NCI-H2196 (cell line): ENCODE results near the gene TRIM61.
"Not testable (repeated sequence)": the region's sequence is repeated elsewhere in the genome, so short reads cannot be mapped to it uniquely, and the experiment has no call there.

Source experiments
- DNase-seq: peaks from one replicate; lab custom pipeline; 2025; ENCODE audit not compliant: unreplicated experiment; lab: John Stamatoyannopoulos, UW

Gene TRIM61

GRCh38 chr4:164959421-164959820, 18.0 kb downstream of the TRIM61 start:
- not testable (repeated sequence) for DNase-seq

DNA sequence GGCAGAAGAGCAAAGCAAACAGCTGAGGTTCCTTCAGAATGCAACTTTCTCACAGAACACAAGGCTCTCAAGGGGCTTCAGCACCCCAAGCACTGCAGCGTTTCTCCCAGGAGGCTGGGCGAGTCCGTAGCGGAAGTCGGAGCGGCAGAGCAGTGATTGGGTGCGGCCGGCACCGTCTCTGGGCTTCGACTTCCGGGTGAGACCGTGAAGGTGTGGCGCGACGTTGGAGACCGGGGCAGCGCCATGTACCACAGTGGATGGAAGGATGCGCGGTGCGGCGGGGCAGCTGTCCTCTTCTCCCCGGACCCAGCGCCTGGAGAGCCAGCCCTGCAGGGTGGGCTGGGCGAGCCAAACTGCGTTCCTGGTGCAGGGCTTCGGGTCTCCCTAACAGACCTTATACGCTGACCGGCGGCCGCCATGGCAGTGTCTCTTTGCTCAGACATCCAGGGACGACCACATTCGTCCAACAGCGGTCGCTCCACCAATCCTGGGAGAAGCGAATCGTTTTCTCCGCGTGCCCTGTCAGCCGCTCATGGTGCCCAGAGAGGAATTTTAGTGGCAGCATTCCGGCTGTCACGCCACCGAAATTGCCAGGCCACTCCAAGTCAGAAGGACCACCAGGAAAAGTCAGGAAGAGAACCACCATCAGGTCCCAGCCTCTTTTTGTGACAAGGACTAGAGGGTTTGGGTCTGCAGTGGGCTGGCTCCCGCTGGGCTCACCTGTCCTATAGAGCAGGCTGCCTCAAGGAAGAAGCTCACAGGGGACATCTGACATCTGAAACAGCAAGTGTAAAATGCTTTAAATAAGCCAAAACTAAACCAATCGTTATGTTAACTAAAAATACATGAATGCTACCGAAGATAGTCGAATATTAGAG, 20.5 kb downstream of the TRIM61 start:
- no peak for DNase-seq

GRCh38 chr4:164955107-164955805, 22.2 kb downstream of the TRIM61 start:
- no peak for DNase-seq

GRCh38 chr4:164952551-164952950, 24.9 kb downstream of the TRIM61 start:
- no peak for DNase-seq

- DNase-seq: no peak
These were observed 27.9 kb downstream of the TRIM61 start for GRCh38 chr4:164949448-164950143.

- DNase-seq: no peak
These were observed 28.5 kb downstream of the TRIM61 start for GRCh38 chr4:164948975-164949374.

GRCh38 chr4:164948006-164948405, 29.5 kb downstream of the TRIM61 start:
- not testable (repeated sequence) for DNase-seq

GRCh38 chr4:164946810-164947209, 30.6 kb downstream of the TRIM61 start:
- DNase-seq: no peak

GRCh38 chr4:164945146-164945545, 32.3 kb downstream of the TRIM61 start:
- no peak for DNase-seq

DNA sequence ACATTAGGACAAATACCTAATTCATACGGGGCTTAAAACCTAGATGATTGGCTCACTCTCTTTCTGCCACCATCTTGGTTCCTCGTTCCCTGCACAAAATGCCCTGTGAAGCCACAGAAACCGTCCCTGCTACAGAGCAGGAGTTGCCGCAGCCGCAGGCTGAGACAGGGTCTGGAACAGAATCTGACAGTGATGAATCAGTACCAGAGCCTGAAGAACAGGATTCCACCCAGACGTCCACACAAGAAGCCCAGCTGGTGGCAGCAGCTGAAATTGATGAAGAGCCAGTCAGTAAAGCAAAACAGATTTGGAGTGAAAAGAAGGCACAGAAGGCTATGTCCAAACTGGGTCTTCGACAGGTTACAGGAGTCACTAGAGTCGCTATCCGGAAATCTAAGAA, 34.3 kb downstream of the TRIM61 start:
- DNase-seq: no peak

DNA sequence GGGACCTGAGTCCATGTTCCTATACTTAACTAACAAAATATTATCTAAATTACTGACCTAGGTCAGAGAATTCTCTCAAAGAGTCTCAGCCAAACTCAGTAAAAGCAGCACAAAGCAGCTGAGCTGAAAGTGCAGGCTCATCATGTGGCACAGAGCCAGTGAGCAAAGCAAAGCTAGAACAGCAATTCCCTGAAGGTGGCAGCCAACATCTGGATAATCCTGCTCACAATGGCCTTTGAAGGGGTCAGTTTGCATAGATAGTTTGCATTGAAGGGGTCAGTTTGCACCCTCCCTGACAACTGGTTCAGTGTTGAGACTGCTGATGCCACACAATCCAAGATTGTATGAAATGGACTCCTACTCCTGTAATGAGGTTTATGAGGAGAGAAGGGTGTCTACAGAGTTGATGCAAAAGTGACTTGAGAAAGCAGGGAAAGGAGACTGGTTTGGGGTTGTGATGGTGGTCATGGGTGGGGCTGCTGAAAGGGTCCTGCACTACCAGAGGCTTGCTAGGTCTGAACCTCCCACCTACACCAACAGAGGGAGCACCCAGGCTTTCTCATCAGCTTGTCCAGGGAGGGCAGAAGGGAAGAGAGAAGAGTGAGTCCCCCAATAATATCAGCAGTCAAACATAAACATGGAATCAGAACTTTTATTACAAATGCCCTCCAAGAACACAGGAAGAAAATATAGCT, 39.7 kb downstream of the TRIM61 start:
- DNase-seq: no peak

GRCh38 chr4:164935865-164936606, 41.4 kb downstream of the TRIM61 start:
- not testable (repeated sequence) for DNase-seq

DNA sequence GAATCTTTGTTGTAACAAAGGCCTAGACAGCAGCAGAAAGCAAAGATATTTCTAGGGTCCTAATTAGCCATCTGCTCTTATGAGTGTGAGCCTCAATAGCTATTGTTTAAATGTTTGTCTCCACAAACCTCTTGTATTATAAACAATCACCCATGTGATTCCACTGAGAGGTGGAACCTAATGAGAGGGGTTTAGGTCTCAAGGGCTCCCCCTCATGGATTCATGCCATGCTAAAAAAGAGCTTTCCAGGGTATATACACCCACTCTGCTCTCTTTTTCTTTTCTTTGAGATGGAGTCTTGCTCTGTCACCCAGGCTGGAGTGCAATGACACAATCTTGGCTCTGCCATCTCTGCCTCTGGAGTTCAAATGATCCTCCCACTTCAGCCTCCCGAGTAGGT, 42.1 kb downstream of the TRIM61 start:
- no peak for DNase-seq

GRCh38 chr4:164933244-164933643, 44.2 kb downstream of the TRIM61 start:
- DNase-seq: no peak

DNA sequence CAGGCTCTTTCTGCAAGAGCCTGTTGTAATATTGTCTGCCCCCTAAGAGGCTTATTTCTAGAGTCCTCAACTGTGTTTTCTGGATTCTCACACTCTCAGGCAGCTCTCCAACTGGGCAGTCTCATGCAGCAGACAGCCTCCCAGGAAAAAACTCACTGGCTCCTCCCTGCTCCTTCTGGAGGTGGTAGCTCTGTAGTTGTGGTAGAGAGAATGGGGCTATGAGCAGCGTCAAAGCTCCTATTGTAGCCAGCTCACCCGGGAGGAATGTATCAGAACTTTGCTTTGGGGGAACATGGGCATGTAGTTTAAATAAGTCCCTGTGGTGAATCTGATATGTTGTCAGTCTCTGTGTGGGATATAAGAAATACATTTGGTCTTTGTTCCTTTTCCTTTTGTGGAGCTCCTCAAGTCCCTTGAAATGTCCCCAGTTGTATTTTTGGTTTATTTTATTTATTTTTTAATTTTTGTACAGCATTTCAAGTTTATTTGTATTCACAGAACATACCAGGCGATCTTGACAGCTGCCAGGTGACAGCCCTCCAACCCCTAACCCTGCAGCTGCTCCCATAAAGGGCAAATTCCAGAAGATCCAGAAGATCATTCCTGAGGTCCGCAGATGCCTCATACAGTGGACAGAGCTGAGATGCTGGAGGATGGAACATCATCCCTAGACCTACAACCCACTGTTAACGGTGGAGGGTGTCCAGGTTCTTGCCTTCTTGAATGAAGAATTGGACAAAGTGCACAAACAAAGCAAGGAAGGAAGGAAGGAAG, 45.7 kb downstream of the TRIM61 start:
- DNase-seq: no peak

DNA sequence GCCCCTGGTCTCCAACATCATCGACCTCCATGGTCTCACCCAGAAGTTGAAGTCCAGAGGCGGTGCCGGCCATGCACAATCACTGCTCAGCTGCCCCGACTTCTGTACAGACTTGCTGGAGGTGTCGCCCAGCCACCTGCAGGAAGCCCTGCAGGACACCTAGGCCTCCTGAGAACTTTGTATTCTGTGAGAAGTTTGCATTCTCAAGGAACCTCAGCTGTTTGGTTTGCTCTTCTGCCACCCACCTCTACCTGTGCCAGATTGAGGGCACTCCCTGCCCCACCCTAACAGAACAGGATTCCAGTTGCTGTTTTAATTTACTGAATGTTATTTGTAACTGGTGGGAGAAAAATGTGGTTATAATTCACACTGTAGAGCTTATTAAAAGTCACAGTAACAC, 46.8 kb downstream of the TRIM61 start:
- no peak for DNase-seq

DNA sequence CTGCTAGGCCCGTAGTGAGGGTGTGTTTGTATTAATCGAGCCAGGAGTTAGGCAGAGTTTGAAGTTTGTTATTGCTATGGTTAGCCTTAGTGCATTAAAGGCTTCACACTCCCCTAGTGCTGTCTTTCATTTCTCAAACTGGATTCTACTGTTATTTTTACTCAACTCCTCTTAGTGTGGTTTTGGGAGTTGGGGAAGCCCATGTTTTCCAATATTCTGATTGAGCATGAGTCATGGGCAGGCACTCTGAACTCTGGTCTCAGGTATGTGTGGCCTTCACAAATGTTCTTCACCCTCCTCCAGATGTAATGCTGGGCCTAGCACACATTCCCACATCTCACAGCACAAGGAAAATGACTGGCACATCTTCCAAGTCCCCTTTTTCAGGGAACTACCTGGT, 50.4 kb downstream of the TRIM61 start:
- not testable (repeated sequence) for DNase-seq

- DNase-seq: no peak
These were observed 51.2 kb downstream of the TRIM61 start for GRCh38 chr4:164926301-164926700.

GRCh38 chr4:164924670-164925238, 52.7 kb downstream of the TRIM61 start:
- no peak for DNase-seq
